Mucosa of descending colon (tissue), 3 donors: Measurements from ENCODE around the gene STAT3. TPM values are rescaled to one million over a fixed set of nuclear protein-coding genes. Genes with fewer than 3 reads are reported as not detected.
"Not testable (repeated sequence)": the region's sequence is repeated elsewhere in the genome, so short reads cannot be mapped to it uniquely, and the experiment has no call there.

Source experiments
- ATAC-seq: fragments of 200-7000 bp; cut with Tn5 transposase; one replicate; pipeline ENCODE4 v1.9.1; 2020; ENCODE audit warnings: mild to moderate bottlenecking, moderate library complexity
- DNase-seq, 3 donors: peaks; one replicate each; pipeline ENCODE4 v3.0.0-alpha.2; 2020
- H3K36me3 ChIP-seq: fragments of 200-600 bp; one replicate; pipeline ENCODE4 v1.8.0; 2021; ENCODE audit warnings: low read depth, mild to moderate bottlenecking
- H3K4me1 ChIP-seq: fragments of 200-600 bp; one replicate; pipeline ENCODE4 v1.8.0; 2021; ENCODE audit warnings: low read depth, mild to moderate bottlenecking
- H3K4me3 ChIP-seq: fragments of 200-600 bp; one replicate; pipeline ENCODE4 v1.8.0; 2021; ENCODE audit warnings: mild to moderate bottlenecking
- H3K9me3 ChIP-seq: fragments of 200-600 bp; one replicate; pipeline ENCODE4 v1.8.0; 2021; ENCODE audit warnings: mild to moderate bottlenecking
- intact Hi-C, 2 donors: fragments of 100-400 bp; cut with DNase I in 1 of 2; cut with micrococcal nuclease in 1 of 2; formaldehyde crosslinking; loops; one replicate each; pipeline versions ENCODE4 v1.11.0 to v1.11.1; 2022; cut with DNase I, micrococcal nuclease
- total RNA-seq, 3 donors: library from RNA; stranded (reverse); fragmentation: NEBNext Ultra II Directional in 2 of 3; extraction: Animal tissue kit (Norgen Biotek cat#: 25700) in 2 of 3; gene quantifications; one replicate each; pipeline versions ENCODE4 v1.2.1 to v1.2.4, GENCODE V29; 2021 to 2023
- TF ChIP-seq, protein P1 (sequence below): fragments of 200-600 bp; IDR thresholded peaks from one replicate; pipeline ENCODE4 v1.8.0; 2022; ENCODE audit warnings: antibody characterized with exemption, mild to moderate bottlenecking
- donor health status: DM: no; HTN: no; CAD: no; lungs with moderate emphysema.
- donor health status: DM: no; HTN: no; CAD: no.
- donor health status: DM: no; HTN: yes; CAD: no.

The STAT3 gene
- total RNA-seq, 3 donors from 2014 or later = 158 to 230 (median 227) TPM

GRCh38 chr17:42270596-42270995 lies 117.6 kb downstream of the STAT3 start:
- ATAC-seq = no peak
- H3K9me3 ChIP-seq = no peaks in the 10 kb centered on the region
- peaks cover 12% of the 10 kb centered on the region for H3K4me1 ChIP-seq
- DNase-seq = no peak
- intact Hi-C loops = no loop called here
- no peak overlapping the region for H3K4me3 ChIP-seq
- no peaks in the 10 kb centered on the region for H3K36me3 ChIP-seq
- TF ChIP-seq, protein P1, sequence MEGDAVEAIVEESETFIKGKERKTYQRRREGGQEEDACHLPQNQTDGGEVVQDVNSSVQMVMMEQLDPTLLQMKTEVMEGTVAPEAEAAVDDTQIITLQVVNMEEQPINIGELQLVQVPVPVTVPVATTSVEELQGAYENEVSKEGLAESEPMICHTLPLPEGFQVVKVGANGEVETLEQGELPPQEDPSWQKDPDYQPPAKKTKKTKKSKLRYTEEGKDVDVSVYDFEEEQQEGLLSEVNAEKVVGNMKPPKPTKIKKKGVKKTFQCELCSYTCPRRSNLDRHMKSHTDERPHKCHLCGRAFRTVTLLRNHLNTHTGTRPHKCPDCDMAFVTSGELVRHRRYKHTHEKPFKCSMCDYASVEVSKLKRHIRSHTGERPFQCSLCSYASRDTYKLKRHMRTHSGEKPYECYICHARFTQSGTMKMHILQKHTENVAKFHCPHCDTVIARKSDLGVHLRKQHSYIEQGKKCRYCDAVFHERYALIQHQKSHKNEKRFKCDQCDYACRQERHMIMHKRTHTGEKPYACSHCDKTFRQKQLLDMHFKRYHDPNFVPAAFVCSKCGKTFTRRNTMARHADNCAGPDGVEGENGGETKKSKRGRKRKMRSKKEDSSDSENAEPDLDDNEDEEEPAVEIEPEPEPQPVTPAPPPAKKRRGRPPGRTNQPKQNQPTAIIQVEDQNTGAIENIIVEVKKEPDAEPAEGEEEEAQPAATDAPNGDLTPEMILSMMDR = no peak

GRCh38 chr17:42270170-42270535 lies 118.1 kb downstream of the STAT3 start:
- Histone ChIP-seq H3K9me3 (no peaks in the 10 kb centered on the region), H3K4me3 (no peak overlapping the region), H3K36me3 (no peaks in the 10 kb centered on the region), H3K4me1 (peaks cover 12% of the 10 kb centered on the region)
- intact Hi-C loops = no loop called here
- TF ChIP-seq, protein P1 = no peak
- DNase-seq (no peak), ATAC-seq (no peak)

DNA sequence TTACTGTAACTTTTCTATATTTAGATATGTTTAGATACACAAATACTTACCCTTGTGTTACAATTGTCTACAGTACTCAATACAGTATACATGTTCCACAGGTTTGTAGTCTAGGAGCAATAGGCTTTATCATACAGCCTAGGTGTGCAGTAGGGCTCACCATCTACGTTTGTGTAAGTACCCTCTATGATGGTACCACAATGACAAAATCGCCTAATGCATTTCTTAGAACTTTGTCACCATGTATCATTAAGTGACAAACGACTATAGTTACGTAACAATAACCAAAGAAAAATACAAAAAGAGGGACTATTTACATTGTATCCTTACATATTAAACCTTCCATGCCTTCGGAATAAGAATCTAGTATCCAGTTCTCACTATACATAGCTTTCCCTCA lies 120.0 kb downstream of the STAT3 start:
- TF ChIP-seq, protein P1 = no peak
- H3K9me3 ChIP-seq = no peaks in the 10 kb centered on the region
- intact Hi-C loops = no loop called here
- DNase-seq (no peak), ATAC-seq (no peak)
- no peaks in the 10 kb centered on the region for H3K36me3 ChIP-seq
- H3K4me3 ChIP-seq = no peak overlapping the region
- H3K4me1 ChIP-seq = no peaks in the 10 kb centered on the region

DNA sequence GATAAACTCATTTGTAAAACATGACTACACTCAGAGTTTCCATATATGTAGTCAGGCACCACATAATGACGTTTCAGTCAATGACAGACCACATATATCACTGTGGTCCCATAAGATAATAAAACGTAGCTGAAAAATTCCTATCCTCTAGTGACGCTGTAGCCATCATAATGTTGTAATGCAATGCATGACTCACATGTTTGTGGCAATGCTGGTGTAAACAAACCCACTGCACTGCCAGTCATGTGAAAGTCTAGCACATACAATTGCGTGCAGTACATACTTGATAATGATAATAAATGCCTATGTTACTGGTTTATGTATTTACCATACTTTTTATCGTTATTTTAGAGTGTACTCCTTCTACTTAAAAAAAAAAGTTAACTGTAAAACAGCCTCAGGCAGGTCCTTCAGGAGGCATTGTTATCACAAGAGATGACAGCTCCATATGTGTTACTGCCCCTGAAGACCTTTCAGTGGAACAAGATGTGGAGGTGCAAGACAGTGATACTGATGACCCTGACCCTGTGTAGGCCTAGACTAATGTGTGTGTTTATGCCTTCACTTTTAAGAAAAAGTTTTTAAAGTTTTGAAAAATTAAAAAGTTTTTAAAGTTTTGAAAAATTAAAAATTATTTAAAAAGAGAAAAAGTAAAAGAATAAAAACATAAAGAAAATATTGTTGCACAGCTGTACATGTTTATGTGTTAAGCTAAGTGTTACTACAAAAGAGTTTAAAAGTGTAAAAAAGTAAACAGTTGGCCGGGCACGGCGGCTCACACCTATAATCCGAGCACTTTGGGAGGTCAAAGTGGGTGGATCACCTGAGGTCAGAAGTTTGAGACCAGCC lies 121.1 kb downstream of the STAT3 start:
- TF ChIP-seq, protein P1 = no peak
- Histone ChIP-seq H3K36me3 (no peaks in the 10 kb centered on the region), H3K4me3 (no peak overlapping the region), H3K9me3 (no peaks in the 10 kb centered on the region), H3K4me1 (no peaks in the 10 kb centered on the region)
- ATAC-seq (peak; percentile 76), DNase-seq (no peak)
- intact Hi-C loops = no loop called here

- TF ChIP-seq, protein P1 = no peak
- DNase-seq (no peak), ATAC-seq (no peak)
- intact Hi-C loops = no loop called here
- no peaks in the 10 kb centered on the region for H3K36me3 ChIP-seq
- H3K4me1 ChIP-seq = no peaks in the 10 kb centered on the region
- H3K4me3 ChIP-seq = no peak overlapping the region
- H3K9me3 ChIP-seq = no peaks in the 10 kb centered on the region
Observed at GRCh38 chr17:42266462-42266861, 121.8 kb downstream of the STAT3 start.

GRCh38 chr17:42264366-42264765 lies 123.9 kb downstream of the STAT3 start:
- H3K9me3 ChIP-seq, H3K4me1 ChIP-seq, ATAC-seq, H3K4me3 ChIP-seq, DNase-seq, intact Hi-C loops, H3K36me3 ChIP-seq: not testable (repeated sequence)

Other genes with a start within 250 kb of the STAT3 start
- gene RAB5C, start 233.5 kb downstream of the STAT3 start, total RNA-seq = 100 to 1,000 TPM; 133 to 161 (median 160) TPM
- under 1 TPM in 2 of 3 donors, not detected in 1; 0.06 to 0.10 TPM for gene KCNH4, start 207.3 kb downstream of the STAT3 start, total RNA-seq
- not detected for gene HCRT, start 203.0 kb downstream of the STAT3 start, total RNA-seq
- 10 to 100 TPM; 21.9 to 22.2 (median 22.0) TPM for gene GHDC, start 193.9 kb downstream of the STAT3 start, total RNA-seq
- 10 to 100 TPM; 30.1 to 93.0 (median 32.2) TPM for gene STAT5B, start 112.1 kb downstream of the STAT3 start, total RNA-seq
- 10 to 100 TPM; 26.4 to 53.7 (median 29.7) TPM for gene STAT5A, start 99.9 kb downstream of the STAT3 start, total RNA-seq
- gene CAVIN1, start 34.8 kb upstream of the STAT3 start, total RNA-seq = 100 to 1,000 TPM in 1 of 3 donors, 10 to 100 TPM in 2; 19.3 to 246 (median 52.4) TPM
- gene ATP6V0A1, start 70.4 kb upstream of the STAT3 start, total RNA-seq = 100 to 1,000 TPM in 1 of 3 donors, 10 to 100 TPM in 2; 88.5 to 105 (median 95.6) TPM
- gene NAGLU, start 147.8 kb upstream of the STAT3 start, total RNA-seq = 10 to 100 TPM; 28.9 to 51.8 (median 35.6) TPM
- 1 to 10 TPM; 1.5 to 2.5 (median 1.7) TPM for gene HSD17B1, start 164.5 kb upstream of the STAT3 start, total RNA-seq
- gene COASY, start 173.7 kb upstream of the STAT3 start, total RNA-seq = 10 to 100 TPM; 74.5 to 98.7 (median 87.8) TPM
- 100 to 1,000 TPM in 2 of 3 donors, 10 to 100 TPM in 1; 69.6 to 110 (median 103) TPM for gene MLX, start 178.7 kb upstream of the STAT3 start, total RNA-seq
- gene PSMC3IP, start 189.3 kb upstream of the STAT3 start, total RNA-seq = 1 to 10 TPM; 1.9 to 6.4 (median 3.1) TPM
- 10 to 100 TPM; 56.4 to 72.2 (median 67.1) TPM for gene RETREG3, start 220.9 kb upstream of the STAT3 start, total RNA-seq
- 10 to 100 TPM; 17.2 to 42.6 (median 40.9) TPM for gene TUBG1, start 221.2 kb upstream of the STAT3 start, total RNA-seq